Measurements from ENCODE around the gene C4orf50. TPM values are rescaled to one million over a fixed set of nuclear protein-coding genes. Genes with fewer than 3 reads are reported as not detected.

Gene C4orf50
- total and polyA plus RNA-seq, 2 experiments from 2014 or later: 0.06 to 0.31 TPM

DNA sequence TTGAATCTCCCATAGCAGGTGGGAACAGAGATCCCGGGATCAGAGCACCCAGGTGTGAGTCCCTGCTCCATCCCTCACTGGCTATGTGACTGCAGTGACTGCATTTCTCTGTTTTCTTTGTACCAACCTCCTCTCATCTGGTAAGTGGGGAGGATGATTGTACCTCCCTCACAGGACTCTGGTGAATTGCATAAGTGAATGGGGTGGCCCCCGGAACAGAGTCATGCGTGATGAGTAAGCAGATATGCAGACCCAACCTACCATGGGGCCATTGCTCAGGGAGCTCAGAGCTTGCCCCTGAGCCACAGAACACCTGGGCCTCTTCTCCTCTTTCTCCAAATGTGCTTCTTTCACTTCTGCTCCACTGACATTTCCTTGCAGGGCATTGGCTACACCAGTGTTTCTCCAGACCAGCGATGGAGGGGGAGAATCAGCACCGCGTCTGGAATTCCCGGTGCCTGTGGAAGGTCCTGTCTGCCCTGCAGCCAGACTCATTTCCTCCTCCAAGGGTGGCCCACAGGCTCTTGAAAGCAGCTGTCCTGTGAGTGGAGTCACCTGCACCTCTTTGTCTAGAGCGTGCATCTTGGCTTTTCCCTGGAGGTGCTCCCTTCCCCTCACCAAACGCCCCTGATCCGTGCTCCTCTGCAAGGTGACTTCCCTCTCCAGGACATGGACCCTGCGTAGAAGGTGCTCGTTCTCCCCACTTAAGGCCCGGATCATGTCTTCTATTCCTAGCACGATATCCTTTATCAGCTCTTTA, 30.0 kb downstream of the C4orf50 start (continued):
- TF ChIP-seq ZNF114 (CRISPR knock-in tag; IDR thresholded peaks at IDR 0.05): no peak
- TF ChIP-seq STAT1 (IDR thresholded peaks at IDR 0.05; ENCODE audit: unreplicated experiment): no peak
- TF ChIP-seq JUNB (IDR thresholded peaks at IDR 0.05; ENCODE audit: unreplicated experiment): no peak

DNA sequence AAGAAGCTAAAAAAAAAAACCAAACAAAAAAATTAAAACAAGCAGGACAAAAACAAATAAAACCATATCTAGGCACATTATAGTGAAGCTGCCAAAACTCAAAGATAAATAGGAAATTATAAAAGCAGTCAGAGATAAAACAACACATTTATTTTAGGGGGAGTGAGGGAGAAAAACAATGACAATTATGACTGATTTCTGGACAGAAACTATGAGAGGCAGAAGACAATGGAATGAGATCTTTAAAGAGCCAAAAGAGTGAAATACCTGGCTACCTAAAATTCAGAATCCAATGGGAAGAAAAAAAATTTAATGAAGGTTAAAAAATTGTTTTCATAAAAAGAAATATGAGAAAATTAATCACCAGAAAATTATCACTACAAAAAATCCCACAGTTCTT, 33.4 kb downstream of the C4orf50 start:
- Histone ChIP-seq H3K4me2 (no peak overlapping the region), H3K79me2 (replicated peaks; ENCODE audit: insufficient read depth) (no peaks in the 10 kb centered on the region), H3K4me3 (no peak overlapping the region), H3K9me2 (ENCODE audit: insufficient read depth) (peaks cover 3% of the 10 kb centered on the region; the same call in 1 of the 2 replicates), H3K4me1 (ENCODE audit: insufficient read depth) (no peaks in the 10 kb centered on the region), H3K27ac (ENCODE audit: low read depth) (no peak overlapping the region), H4K20me1 (replicated peaks; ENCODE audit: insufficient read depth) (no peaks in the 10 kb centered on the region), H3K36me3 (ENCODE audit: insufficient read depth) (no peaks in the 10 kb centered on the region), H3K27me3 (ENCODE audit: insufficient read depth) (no peaks in the 10 kb centered on the region), H2AFZ (no peak overlapping the region), H3F3A (replicated peaks; ENCODE audit: low read depth) (no peaks in the 10 kb centered on the region)
- ATAC-seq: no peak
- no peak for TF ChIP-seq STAT1 (IDR thresholded peaks at IDR 0.05; ENCODE audit: unreplicated experiment)
- TF ChIP-seq ZNF114 (CRISPR knock-in tag; IDR thresholded peaks at IDR 0.05): no peak
- no peak for TF ChIP-seq EZH2phosphoT487 (IDR thresholded peaks at IDR 0.05; ENCODE audit: unreplicated experiment)
- no peak for TF ChIP-seq POLR2AphosphoS5 (IDR thresholded peaks at IDR 0.05; ENCODE audit: low read depth)
- TF ChIP-seq EZH2 (IDR thresholded peaks at IDR 0.05; ENCODE audit: low read depth, unreplicated experiment): no peak
- no peak for TF ChIP-seq NANOG (IDR thresholded peaks at IDR 0.05; ENCODE audit: borderline replicate concordance)
- Mint-ChIP-seq H3K27me3 (ENCODE audit: insufficient read depth, low read depth, poor library complexity) (peaks cover 6% of the 10 kb centered on the region), H3K36me3 (ENCODE audit: low read depth) (peaks cover 13% of the 10 kb centered on the region; the same call in 2 of the 3 replicates), H3K4me1 (no peaks in the 10 kb centered on the region; the same call in 2 of the 3 replicates), H3K4me3 (no peak overlapping the region), H3K27ac (no peak overlapping the region), H3K9me3 (peaks cover 33% of the 10 kb centered on the region)
- no peak for DNase-seq (ENCODE audit: low spot score)

DNA sequence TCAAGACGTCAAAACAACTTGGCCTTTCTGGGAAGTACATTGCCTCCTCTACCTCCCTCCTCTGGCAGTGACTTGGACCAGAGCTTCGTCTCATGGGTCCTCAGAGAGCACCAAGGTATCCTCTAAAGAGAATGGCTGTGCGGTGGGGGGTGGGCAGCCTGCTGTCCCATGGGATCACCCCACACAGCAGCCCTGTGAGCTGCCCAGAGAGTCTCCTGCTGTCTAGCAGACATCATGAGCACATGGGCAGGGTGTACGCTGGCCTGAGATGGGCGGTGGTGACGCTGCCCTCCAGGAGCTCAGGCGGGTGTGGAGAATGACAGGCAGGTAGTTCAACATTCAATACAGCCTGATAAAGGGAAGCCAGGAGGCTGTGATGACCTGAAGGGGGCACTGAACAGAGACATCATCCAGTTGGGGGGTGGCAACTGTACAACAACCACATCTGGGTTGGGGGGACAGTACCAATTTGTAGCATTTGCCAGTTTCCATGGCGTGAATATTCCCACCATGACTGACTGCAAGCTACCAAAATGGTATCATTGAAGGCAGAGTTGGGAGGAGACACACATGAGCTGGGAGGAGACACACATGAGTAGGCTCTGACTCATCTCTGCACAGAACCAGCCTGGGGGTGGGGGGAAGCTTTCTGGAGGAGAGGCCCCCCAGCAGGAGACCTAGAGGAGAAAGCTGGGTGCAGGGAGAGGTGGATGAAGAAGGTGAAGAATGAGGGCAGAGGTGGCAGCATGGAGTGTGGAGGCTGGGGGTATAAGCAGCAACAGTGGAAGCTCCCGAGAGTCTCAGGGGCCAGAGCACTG, 35.9 kb downstream of the C4orf50 start:
- H3K9me2 ChIP-seq (ENCODE audit: insufficient read depth): peaks cover 3% of the 10 kb centered on the region; the same call in 1 of the 2 replicates
- peaks cover 13% of the 10 kb centered on the region; the same call in 2 of the 3 replicates for H3K36me3 Mint-ChIP-seq (ENCODE audit: low read depth)
- no peaks in the 10 kb centered on the region for H3K4me1 ChIP-seq (ENCODE audit: insufficient read depth)
- H3K27ac ChIP-seq (ENCODE audit: low read depth): no peak overlapping the region
- H3K9me3 Mint-ChIP-seq: peaks cover 33% of the 10 kb centered on the region
- no peak overlapping the region for H3K4me2 ChIP-seq
- H3K4me3 ChIP-seq: no peak overlapping the region
- no peaks in the 10 kb centered on the region for H3K79me2 ChIP-seq (replicated peaks; ENCODE audit: insufficient read depth)
- no peak overlapping the region for H3K27ac Mint-ChIP-seq
- no peaks in the 10 kb centered on the region for H4K20me1 ChIP-seq (replicated peaks; ENCODE audit: insufficient read depth)
- DNase-seq (ENCODE audit: low spot score) (no peak), ATAC-seq (no peak)
- no peaks in the 10 kb centered on the region; the same call in 2 of the 3 replicates for H3K4me1 Mint-ChIP-seq
- no peaks in the 10 kb centered on the region for H3F3A ChIP-seq (replicated peaks; ENCODE audit: low read depth)
- no peaks in the 10 kb centered on the region for H3K27me3 ChIP-seq (ENCODE audit: insufficient read depth)
- no peak overlapping the region for H3K4me3 Mint-ChIP-seq
- no peaks in the 10 kb centered on the region for H3K27me3 Mint-ChIP-seq (ENCODE audit: insufficient read depth, low read depth, poor library complexity)
- H2AFZ ChIP-seq: no peak overlapping the region
- no peaks in the 10 kb centered on the region for H3K36me3 ChIP-seq (ENCODE audit: insufficient read depth)
- TF ChIP-seq, protein P1, sequence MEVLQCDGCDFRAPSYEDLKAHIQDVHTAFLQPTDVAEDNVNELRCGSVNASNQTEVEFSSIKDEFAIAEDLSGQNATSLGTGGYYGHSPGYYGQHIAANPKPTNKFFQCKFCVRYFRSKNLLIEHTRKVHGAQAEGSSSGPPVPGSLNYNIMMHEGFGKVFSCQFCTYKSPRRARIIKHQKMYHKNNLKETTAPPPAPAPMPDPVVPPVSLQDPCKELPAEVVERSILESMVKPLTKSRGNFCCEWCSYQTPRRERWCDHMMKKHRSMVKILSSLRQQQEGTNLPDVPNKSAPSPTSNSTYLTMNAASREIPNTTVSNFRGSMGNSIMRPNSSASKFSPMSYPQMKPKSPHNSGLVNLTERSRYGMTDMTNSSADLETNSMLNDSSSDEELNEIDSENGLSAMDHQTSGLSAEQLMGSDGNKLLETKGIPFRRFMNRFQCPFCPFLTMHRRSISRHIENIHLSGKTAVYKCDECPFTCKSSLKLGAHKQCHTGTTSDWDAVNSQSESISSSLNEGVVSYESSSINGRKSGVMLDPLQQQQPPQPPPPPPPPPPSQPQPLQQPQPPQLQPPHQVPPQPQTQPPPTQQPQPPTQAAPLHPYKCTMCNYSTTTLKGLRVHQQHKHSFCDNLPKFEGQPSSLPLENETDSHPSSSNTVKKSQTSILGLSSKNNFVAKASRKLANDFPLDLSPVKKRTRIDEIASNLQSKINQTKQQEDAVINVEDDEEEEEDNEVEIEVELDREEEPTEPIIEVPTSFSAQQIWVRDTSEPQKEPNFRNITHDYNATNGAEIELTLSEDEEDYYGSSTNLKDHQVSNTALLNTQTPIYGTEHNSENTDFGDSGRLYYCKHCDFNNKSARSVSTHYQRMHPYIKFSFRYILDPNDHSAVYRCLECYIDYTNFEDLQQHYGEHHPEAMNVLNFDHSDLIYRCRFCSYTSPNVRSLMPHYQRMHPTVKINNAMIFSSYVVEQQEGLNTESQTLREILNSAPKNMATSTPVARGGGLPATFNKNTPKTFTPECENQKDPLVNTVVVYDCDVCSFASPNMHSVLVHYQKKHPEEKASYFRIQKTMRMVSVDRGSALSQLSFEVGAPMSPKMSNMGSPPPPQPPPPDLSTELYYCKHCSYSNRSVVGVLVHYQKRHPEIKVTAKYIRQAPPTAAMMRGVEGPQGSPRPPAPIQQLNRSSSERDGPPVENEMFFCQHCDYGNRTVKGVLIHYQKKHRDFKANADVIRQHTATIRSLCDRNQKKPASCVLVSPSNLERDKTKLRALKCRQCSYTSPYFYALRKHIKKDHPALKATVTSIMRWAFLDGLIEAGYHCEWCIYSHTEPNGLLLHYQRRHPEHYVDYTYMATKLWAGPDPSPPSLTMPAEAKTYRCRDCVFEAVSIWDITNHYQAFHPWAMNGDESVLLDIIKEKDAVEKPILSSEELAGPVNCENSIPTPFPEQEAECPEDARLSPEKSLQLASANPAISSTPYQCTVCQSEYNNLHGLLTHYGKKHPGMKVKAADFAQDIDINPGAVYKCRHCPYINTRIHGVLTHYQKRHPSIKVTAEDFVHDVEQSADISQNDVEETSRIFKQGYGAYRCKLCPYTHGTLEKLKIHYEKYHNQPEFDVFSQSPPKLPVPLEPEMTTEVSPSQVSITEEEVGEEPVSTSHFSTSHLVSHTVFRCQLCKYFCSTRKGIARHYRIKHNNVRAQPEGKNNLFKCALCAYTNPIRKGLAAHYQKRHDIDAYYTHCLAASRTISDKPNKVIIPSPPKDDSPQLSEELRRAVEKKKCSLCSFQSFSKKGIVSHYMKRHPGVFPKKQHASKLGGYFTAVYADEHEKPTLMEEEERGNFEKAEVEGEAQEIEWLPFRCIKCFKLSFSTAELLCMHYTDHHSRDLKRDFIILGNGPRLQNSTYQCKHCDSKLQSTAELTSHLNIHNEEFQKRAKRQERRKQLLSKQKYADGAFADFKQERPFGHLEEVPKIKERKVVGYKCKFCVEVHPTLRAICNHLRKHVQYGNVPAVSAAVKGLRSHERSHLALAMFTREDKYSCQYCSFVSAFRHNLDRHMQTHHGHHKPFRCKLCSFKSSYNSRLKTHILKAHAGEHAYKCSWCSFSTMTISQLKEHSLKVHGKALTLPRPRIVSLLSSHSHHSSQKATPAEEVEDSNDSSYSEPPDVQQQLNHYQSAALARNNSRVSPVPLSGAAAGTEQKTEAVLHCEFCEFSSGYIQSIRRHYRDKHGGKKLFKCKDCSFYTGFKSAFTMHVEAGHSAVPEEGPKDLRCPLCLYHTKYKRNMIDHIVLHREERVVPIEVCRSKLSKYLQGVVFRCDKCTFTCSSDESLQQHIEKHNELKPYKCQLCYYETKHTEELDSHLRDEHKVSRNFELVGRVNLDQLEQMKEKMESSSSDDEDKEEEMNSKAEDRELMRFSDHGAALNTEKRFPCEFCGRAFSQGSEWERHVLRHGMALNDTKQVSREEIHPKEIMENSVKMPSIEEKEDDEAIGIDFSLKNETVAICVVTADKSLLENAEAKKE (CRISPR knock-in tag; IDR thresholded peaks at IDR 0.05): no peak
- TF ChIP-seq, protein P2, sequence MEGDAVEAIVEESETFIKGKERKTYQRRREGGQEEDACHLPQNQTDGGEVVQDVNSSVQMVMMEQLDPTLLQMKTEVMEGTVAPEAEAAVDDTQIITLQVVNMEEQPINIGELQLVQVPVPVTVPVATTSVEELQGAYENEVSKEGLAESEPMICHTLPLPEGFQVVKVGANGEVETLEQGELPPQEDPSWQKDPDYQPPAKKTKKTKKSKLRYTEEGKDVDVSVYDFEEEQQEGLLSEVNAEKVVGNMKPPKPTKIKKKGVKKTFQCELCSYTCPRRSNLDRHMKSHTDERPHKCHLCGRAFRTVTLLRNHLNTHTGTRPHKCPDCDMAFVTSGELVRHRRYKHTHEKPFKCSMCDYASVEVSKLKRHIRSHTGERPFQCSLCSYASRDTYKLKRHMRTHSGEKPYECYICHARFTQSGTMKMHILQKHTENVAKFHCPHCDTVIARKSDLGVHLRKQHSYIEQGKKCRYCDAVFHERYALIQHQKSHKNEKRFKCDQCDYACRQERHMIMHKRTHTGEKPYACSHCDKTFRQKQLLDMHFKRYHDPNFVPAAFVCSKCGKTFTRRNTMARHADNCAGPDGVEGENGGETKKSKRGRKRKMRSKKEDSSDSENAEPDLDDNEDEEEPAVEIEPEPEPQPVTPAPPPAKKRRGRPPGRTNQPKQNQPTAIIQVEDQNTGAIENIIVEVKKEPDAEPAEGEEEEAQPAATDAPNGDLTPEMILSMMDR (conservative IDR thresholded peaks at IDR 0.05; ENCODE audit: low read depth in 2 of 2): no peak

Measured in GM23338 (cell line).